ENCODE data around the gene ETFA.

ETFA gene

GRCh38 chr15:76175442-76175841 is 135.8 kb downstream of the ETFA start:
- Histone ChIP-seq H3K9me2 (ENCODE audit: low read depth, low read length) (no peaks in the 10 kb centered on the region), H3K27ac (ENCODE audit: low read depth, low read length, poor library complexity, severe bottlenecking) (no peak overlapping the region), H3K9me3 (ENCODE audit: low read length) (no peaks in the 10 kb centered on the region), H3K9ac (ENCODE audit: low read length) (no peak overlapping the region), H3K4me3 (ENCODE audit: low read depth, low read length, poor library complexity, severe bottlenecking) (no peak overlapping the region), H3F3A (ENCODE audit: insufficient read depth, low read length) (no peaks in the 10 kb centered on the region), H2AFZ (ENCODE audit: low read length) (no peak overlapping the region), H3K4me2 (ENCODE audit: low read length) (no peak overlapping the region), H3K27me3 (ENCODE audit: insufficient read depth, low read length) (peaks cover 15% of the 10 kb centered on the region; the same call in 1 of the 2 replicates), H3K36me3 (ENCODE audit: insufficient read depth, low read length) (no peaks in the 10 kb centered on the region), H3K79me2 (ENCODE audit: insufficient read depth, low read length) (no peaks in the 10 kb centered on the region), H3K4me1 (ENCODE audit: insufficient read depth, low read length, severe bottlenecking) (no peaks in the 10 kb centered on the region), H4K20me1 (ENCODE audit: insufficient read depth, low read length) (no peaks in the 10 kb centered on the region)
- TF ChIP-seq CTCF (IDR thresholded peaks at IDR 0.05; ENCODE audit: low read length) (no peak), EZH2 (IDR thresholded peaks at IDR 0.05; ENCODE audit: borderline replicate concordance, low read length) (no peak)

- no peak overlapping the region for H2AFZ ChIP-seq (ENCODE audit: low read length)
- no peaks in the 10 kb centered on the region for H3K36me3 ChIP-seq (ENCODE audit: insufficient read depth, low read length)
- H3K4me2 ChIP-seq (ENCODE audit: low read length), result no peak overlapping the region
- no peak for TF ChIP-seq EZH2 (IDR thresholded peaks at IDR 0.05; ENCODE audit: borderline replicate concordance, low read length)
- no peak for TF ChIP-seq CTCF (IDR thresholded peaks at IDR 0.05; ENCODE audit: low read length)
- H3K4me1 ChIP-seq (ENCODE audit: insufficient read depth, low read length, severe bottlenecking), result no peaks in the 10 kb centered on the region
- peaks cover 15% of the 10 kb centered on the region; the same call in 1 of the 2 replicates for H3K27me3 ChIP-seq (ENCODE audit: insufficient read depth, low read length)
- H3K27ac ChIP-seq (ENCODE audit: low read depth, low read length, poor library complexity, severe bottlenecking), result no peak overlapping the region
- H4K20me1 ChIP-seq (ENCODE audit: insufficient read depth, low read length), result no peaks in the 10 kb centered on the region
- no peaks in the 10 kb centered on the region for H3K9me2 ChIP-seq (ENCODE audit: low read depth, low read length)
- no peaks in the 10 kb centered on the region for H3F3A ChIP-seq (ENCODE audit: insufficient read depth, low read length)
- no peak overlapping the region for H3K4me3 ChIP-seq (ENCODE audit: low read depth, low read length, poor library complexity, severe bottlenecking)
- no peak overlapping the region for H3K9ac ChIP-seq (ENCODE audit: low read length)
- no peaks in the 10 kb centered on the region for H3K79me2 ChIP-seq (ENCODE audit: insufficient read depth, low read length)
- no peaks in the 10 kb centered on the region for H3K9me3 ChIP-seq (ENCODE audit: low read length)
These were observed 136.6 kb downstream of the ETFA start for GRCh38 chr15:76174654-76175053.

GRCh38 chr15:76173317-76173834 is 137.9 kb downstream of the ETFA start:
- TF ChIP-seq CTCF (IDR thresholded peaks at IDR 0.05; ENCODE audit: low read length) (no peak), EZH2 (IDR thresholded peaks at IDR 0.05; ENCODE audit: borderline replicate concordance, low read length) (no peak)
- no peak overlapping the region for H2AFZ ChIP-seq (ENCODE audit: low read length)

More at GRCh38 chr15:76173317-76173834, 137.9 kb downstream of the ETFA start:
- H3K9me3 ChIP-seq (ENCODE audit: low read length), result no peaks in the 10 kb centered on the region
- peaks cover 5% of the 10 kb centered on the region for H3K4me1 ChIP-seq (ENCODE audit: insufficient read depth, low read length, severe bottlenecking)
- no peak overlapping the region for H3K9ac ChIP-seq (ENCODE audit: low read length)
- no peak overlapping the region for H3K4me3 ChIP-seq (ENCODE audit: low read depth, low read length, poor library complexity, severe bottlenecking)
- H3K27me3 ChIP-seq (ENCODE audit: insufficient read depth, low read length), result peaks cover 15% of the 10 kb centered on the region; the same call in 1 of the 2 replicates
- H3K9me2 ChIP-seq (ENCODE audit: low read depth, low read length), result no peaks in the 10 kb centered on the region
- no peaks in the 10 kb centered on the region for H3F3A ChIP-seq (ENCODE audit: insufficient read depth, low read length)
- no peak overlapping the region for H3K27ac ChIP-seq (ENCODE audit: low read depth, low read length, poor library complexity, severe bottlenecking)
- H3K79me2 ChIP-seq (ENCODE audit: insufficient read depth, low read length), result no peaks in the 10 kb centered on the region
- no peak overlapping the region for H3K4me2 ChIP-seq (ENCODE audit: low read length)
- H3K36me3 ChIP-seq (ENCODE audit: insufficient read depth, low read length), result no peaks in the 10 kb centered on the region
- H4K20me1 ChIP-seq (ENCODE audit: insufficient read depth, low read length), result no peaks in the 10 kb centered on the region

All from OCI-LY1 (cell line).